RKO (cell line): ENCODE results near the gene LARP4B.

Source experiments
- DNase-seq: peaks from one replicate; pipeline ENCODE4 v3.0.0-alpha.2; 2016; ENCODE audit warnings: low spot score

The LARP4B gene

DNA sequence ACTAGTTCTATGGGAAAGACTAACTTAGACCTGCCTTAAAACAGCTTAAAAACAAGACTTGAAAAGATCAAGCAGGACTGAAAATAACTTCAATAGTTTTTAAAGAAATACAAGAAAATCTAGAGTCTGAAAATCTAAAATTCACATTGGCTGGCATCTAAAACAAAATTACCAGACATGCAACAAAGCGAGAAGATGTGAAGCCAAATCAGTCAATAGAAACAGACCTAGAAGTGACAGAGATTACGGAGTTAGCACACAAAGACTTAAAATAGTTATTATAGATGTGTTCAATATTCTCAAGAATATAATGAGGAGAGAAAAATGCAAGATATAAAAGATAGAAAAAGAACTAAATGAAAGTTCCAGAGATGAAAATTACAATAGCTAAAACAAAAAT is 163.7 kb downstream of the LARP4B start:
- DNase-seq, result no peak

DNA sequence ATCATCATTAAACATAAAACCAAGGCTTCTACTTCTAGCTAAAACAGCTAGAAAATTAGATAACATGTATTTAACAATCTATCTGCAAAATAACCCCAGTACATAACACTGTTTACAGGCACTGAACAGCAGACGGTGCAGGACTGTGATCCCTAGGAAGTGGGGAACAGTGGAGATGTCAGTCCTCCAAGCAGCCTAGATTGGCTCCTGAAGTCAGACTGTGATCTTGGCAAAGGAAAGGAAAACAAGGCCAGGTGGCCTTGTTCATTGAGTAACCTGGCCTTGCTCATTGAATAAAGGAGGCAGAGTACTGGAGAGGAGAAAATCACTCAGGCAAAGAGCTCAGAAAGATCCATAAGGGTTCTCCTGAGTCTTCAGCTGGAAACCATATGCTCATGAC is 164.3 kb downstream of the LARP4B start:
- no peak for DNase-seq

GRCh38 chr10:761376-761775 is 170.1 kb downstream of the LARP4B start:
- no peak for DNase-seq

DNA sequence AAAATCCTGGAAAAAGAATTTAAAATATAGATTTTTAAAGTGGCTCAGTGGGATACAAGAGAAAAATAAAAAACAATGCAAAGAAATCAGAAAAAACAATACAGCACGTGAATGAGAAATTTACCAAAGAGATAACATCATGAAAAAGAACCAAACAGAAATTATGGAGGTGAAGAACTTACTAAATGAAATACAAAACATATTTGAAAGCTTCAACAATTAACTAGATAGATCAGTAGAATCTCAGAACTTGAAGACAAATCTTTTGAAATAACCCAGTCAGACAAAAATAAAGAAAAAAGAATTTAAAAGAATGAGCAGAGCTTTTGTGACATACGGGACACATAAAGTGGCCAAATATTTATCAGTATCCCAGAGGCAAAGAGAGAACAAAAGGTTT is 170.9 kb downstream of the LARP4B start:
- no peak for DNase-seq

GRCh38 chr10:759898-760477 is 171.5 kb downstream of the LARP4B start:
- no peak for DNase-seq
